T-helper 17 cell (primary cell): ENCODE results near the gene MICAL3. TPM values are rescaled to one million over a fixed set of nuclear protein-coding genes. Genes with fewer than 3 reads are reported as not detected.

Source experiments
- ATAC-seq: fragments of 150-1000 bp; cut with Tn5 transposase; 2 replicates; pipeline ENCODE4 v1.10.0; 2021; ENCODE audit warnings: mild to moderate bottlenecking, moderate library complexity
- DNase-seq, 3 donors: peaks; one replicate each; pipeline versions ENCODE4 v3.0.0 to v3.0.0-alpha.2; 2020 to 2021
- H3K9me3 ChIP-seq: one replicate; pipeline ENCODE4 v1.7.0; 2013; ENCODE audit warnings: low read length, mild to moderate bottlenecking; ENCODE audit not compliant: control insufficient read depth, poor library complexity, severe bottlenecking
- H3K27ac Mint-ChIP-seq: one replicate; pipeline ENCODE4 v1.8.0; 2022; ENCODE audit warnings: mild to moderate bottlenecking, moderate library complexity, mixed read lengths
- H3K27me3 Mint-ChIP-seq: one replicate; pipeline ENCODE4 v1.8.0; 2022; ENCODE audit warnings: mixed read lengths
- H3K36me3 Mint-ChIP-seq: one replicate; pipeline ENCODE4 v1.8.0; 2022; ENCODE audit warnings: low read depth, mixed read lengths
- H3K4me1 Mint-ChIP-seq: one replicate; pipeline ENCODE4 v1.8.0; 2022; ENCODE audit warnings: mild to moderate bottlenecking, mixed read lengths
- H3K4me3 Mint-ChIP-seq: one replicate; pipeline ENCODE4 v1.8.0; 2022; ENCODE audit warnings: mild to moderate bottlenecking, moderate library complexity, mixed read lengths
- total RNA-seq, 4 donors: library from RNA in 2 of 4; stranded (reverse) in 2 of 4; gene quantifications; one replicate each; pipeline ENCODE4 v1.2.3 and lab custom pipeline; 2022 to 2026

The MICAL3 gene
- total RNA-seq, 2 donors from 2014 or later = 28.9 to 37.0 TPM

DNA sequence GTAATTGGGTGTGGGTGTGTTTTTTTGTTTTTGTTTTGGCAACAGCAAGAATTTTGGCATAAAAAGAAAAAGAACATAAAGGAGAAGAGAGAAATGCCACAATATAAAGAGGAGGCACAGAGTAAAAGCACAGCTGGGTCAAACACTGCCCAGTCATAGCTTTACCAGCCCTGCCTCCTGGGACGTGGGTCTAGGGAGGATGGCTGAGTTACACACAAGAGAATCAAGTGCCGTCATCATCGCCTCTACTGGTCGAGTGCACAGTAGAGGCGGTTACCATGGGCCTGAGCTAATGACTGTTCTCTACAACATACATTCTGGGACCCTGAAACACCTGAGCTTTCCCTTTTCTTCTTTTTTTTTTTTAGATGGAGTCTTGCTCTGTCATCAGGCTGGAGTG, 162.5 kb downstream of the MICAL3 start:
- no peak overlapping the region for H3K4me3 Mint-ChIP-seq
- H3K27ac Mint-ChIP-seq = no peak overlapping the region
- no peaks in the 10 kb centered on the region for H3K9me3 ChIP-seq
- H3K4me1 Mint-ChIP-seq = peaks cover 2% of the 10 kb centered on the region
- no peak for ATAC-seq
- no peak for DNase-seq
- no peaks in the 10 kb centered on the region for H3K27me3 Mint-ChIP-seq
- H3K36me3 Mint-ChIP-seq = peaks cover 4% of the 10 kb centered on the region

DNA sequence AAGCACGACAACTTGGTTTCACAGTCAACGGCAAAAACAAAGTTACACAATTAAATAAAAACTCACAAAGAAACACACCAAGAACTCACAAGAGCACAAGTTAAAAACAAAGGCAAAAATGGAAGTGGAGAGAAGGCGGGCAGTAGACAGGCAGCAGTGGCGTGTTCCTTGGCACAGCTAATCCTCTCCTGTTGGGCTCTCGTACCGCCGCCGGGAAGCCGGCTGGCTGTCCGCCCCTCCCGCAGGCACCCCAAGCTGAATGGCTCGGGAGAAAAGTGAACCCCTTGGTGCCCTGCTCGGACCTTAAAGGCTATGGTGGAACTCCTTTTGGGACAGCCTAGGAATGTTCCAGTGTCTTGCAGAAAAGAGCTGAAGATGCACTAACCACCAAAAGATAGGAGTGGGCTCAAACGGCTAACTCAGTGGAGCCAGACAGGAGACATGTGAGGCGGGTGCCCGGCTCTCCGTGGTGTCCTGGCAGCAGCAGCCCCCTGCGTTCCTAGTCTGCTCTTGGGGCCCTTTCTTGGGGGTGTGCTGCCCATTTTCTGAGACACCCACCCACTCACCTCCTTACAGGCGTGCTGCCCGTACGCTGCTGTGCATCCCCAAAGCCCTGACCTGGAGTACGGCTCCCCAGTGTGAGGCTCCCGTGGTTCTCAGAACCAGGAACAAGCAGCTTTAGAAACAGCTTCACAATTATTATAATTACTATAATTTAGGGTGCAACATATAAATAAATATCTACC, 164.0 kb downstream of the MICAL3 start:
- no peak overlapping the region for H3K4me3 Mint-ChIP-seq
- H3K27ac Mint-ChIP-seq = no peak overlapping the region
- ATAC-seq (no peak), DNase-seq (no peak)
- peaks cover 2% of the 10 kb centered on the region for H3K4me1 Mint-ChIP-seq
- H3K9me3 ChIP-seq = no peaks in the 10 kb centered on the region
- H3K36me3 Mint-ChIP-seq = peaks cover 4% of the 10 kb centered on the region
- no peaks in the 10 kb centered on the region for H3K27me3 Mint-ChIP-seq

DNA sequence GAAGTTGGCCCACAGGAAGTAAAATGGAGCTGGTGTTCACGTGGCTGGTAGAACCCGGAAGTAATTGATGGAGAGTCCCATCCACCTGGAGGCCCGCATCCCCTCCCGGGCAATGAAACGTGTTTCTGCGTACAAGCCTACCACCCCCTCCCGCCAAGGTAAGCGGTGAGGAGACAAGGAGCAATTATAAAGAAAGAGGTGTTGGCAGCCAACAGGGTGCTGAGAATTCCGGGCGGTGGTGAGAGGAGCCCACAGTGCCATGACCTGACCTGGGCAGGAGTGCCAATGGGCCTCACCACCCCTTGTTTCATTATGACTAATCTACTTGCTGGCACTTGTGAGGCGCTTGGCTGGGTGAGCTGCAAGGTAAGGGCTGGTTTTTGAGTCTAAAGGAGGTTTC, 166.3 kb downstream of the MICAL3 start:
- ATAC-seq (no peak), DNase-seq (no peak)
- Mint-ChIP-seq H3K36me3 (peaks cover 2% of the 10 kb centered on the region), H3K4me1 (peaks cover 4% of the 10 kb centered on the region), H3K27me3 (no peaks in the 10 kb centered on the region), H3K4me3 (no peak overlapping the region), H3K27ac (no peak overlapping the region)
- H3K9me3 ChIP-seq = no peaks in the 10 kb centered on the region

DNA sequence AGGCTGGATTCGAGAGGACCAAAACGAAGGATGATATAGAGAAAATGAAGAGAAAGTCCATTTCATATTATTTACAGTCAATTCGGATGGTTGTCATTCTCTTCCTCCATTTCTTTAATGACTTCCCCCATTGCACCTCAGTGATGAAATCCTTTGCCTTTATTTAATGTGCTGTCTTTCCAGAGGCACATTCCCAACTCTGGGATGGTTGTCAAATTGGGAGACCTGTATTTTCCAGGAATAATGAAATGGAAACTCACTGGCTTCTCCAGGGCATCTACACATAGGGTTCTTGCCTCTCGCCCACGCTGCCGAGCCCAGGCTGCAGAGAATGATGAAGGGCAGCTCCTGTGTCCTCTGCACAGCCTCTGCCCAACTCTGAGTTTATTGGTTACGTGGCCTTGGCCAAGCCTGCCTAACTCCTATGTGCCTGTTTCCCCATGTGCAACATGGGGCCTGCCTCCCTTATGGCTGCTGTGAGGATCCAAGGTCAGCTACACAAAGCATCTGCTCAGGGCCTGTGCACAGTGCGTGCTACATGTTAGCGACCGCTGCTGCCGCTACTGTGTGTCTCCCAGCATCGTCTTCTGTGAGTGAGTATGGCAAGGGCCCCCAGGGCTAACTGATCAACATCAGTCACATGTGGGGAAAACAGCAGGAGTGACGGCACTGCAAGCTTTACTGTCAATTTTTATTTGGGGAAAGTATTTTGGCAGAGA, 168.6 kb downstream of the MICAL3 start:
- Mint-ChIP-seq H3K27me3 (no peaks in the 10 kb centered on the region), H3K36me3 (no peaks in the 10 kb centered on the region), H3K27ac (no peak overlapping the region), H3K4me1 (peaks cover 4% of the 10 kb centered on the region), H3K4me3 (no peak overlapping the region)
- H3K9me3 ChIP-seq = no peaks in the 10 kb centered on the region
- ATAC-seq (no peak), DNase-seq (no peak)

DNA sequence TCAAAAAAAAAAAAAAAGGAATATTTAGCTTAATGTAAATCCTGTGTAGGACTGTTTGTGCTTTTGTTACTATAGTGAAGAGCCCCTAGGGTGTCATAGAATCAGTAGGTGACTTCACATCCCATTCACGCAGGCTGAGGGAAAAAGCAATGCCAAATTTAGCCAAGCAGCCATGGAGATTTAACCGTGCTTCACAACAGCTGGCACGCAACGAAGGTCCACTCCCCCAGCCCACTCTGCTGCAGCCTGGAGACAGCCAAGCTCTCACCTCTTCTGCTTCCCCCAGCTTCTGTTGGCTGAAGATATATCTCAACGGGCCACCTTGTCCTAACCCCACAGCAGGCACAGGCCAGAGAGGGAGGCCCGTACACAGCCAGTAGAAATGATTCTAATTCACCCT, 171.3 kb downstream of the MICAL3 start:
- Mint-ChIP-seq H3K4me3 (no peak overlapping the region), H3K4me1 (peaks cover 4% of the 10 kb centered on the region), H3K36me3 (no peaks in the 10 kb centered on the region), H3K27ac (no peak overlapping the region), H3K27me3 (no peaks in the 10 kb centered on the region)
- DNase-seq = no peak
- ATAC-seq = no peak
- H3K9me3 ChIP-seq = no peaks in the 10 kb centered on the region

DNA sequence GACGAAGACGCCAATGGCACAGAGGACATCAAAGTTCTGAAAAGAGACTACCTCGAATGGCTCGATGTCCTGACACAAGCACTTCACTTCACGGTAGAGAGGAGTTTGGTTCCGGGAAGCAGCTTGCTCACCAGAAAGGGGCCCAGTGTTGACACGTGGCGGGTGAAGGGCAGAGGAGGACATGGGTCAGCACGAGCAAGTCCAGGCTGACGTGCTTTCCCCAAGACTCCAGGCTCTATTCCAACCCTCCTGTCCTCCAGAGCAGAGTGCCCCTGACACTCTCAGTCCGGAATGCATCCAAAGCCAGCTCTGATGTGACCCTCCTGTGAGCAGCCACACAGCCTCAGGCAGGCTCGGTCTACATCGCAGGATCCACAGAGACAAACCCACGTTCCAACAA, 172.6 kb downstream of the MICAL3 start:
- no peak for DNase-seq
- ATAC-seq = no peak
- H3K27me3 Mint-ChIP-seq = no peaks in the 10 kb centered on the region
- H3K9me3 ChIP-seq = no peaks in the 10 kb centered on the region
- H3K4me3 Mint-ChIP-seq = no peak overlapping the region
- no peaks in the 10 kb centered on the region for H3K36me3 Mint-ChIP-seq
- no peak overlapping the region for H3K27ac Mint-ChIP-seq
- peaks cover 4% of the 10 kb centered on the region for H3K4me1 Mint-ChIP-seq

DNA sequence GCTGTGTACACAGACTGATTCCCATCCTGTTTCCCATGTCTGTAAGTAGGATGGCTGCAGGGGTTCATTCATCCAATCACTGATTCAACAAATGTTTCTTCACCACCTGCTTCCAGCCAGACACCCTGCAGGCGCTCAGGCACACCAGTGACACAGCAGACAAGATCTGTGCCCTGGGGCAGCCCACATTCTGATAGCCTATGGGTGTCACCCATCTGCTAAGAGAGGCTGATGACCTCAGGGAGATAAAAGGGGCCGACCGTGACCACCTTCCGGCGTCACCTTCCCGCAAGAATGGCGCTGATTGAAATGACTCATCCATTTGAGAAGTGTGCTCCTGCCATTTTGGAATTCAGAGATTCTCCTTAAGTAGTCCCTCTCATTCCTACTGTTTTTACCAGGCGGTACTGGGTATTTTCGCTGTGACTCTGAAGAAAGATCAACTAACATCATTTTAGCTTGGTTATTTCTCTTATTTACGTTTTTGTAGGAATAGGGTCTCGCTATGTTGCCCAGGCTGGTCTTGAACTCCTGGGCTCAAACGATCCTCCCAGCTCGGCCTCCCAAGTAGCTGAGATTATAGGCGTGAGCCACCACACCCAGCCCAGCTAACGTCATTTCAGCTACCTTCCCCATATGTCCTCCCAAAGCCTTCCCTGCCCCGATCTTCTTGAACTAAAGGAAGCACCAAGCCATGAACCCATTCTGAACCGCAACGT, 176.8 kb downstream of the MICAL3 start:
- peaks cover 5% of the 10 kb centered on the region for H3K4me1 Mint-ChIP-seq
- no peak overlapping the region for H3K4me3 Mint-ChIP-seq
- H3K9me3 ChIP-seq = no peaks in the 10 kb centered on the region
- H3K36me3 Mint-ChIP-seq = no peaks in the 10 kb centered on the region
- ATAC-seq = no peak
- DNase-seq = no peak
- H3K27ac Mint-ChIP-seq = no peak overlapping the region
- no peaks in the 10 kb centered on the region for H3K27me3 Mint-ChIP-seq

DNA sequence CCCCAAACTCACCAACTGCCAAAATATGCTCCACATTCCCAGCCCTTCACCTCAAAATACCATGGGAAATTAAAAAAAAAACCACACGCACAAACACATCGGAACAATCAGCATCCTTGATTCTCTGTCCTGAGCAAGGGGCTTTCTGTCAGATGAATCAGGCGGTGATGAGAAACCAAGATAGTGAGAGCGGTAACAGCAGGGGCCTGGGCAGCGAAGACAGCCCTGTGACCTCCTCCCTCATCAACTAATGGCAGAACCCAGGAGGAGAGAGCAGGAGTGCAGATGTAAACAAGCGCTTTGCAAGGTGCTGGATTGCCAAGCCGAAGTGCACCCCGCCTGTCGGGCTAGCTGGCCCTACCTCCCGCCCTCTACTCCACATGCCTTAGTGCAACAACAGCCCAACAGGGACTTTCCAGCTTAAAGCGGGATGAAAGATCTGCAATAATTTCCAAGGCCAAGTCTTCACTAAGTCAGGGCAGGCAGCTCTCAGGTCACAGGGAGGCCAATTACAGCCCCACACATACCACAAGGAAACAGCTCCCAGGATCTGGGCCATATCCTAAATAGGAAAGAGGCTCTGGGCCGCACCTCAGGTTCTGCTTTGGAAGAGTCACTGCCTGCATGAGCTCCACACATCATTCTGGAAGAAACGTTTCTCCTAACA, 177.9 kb downstream of the MICAL3 start:
- ATAC-seq = no peak

DNA sequence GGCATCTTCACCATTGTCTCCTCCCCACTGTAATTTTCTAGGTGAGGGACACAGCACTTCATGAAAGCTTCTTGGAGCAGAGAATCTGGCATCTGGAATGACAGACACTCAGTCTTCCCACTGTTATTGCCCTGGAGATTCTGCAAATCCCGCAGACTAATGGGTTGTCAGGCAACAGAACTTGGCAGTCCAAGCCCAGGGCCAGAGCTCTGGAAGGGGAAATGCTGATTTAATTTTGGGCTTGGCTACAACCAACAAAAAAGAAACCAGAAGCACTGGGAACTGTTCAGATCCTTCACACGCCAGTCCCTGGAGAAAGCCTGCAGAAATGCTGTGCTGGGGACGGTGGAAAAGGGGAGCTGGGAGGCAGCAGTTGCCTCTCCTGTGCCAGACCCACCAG, 178.6 kb downstream of the MICAL3 start:
- Mint-ChIP-seq H3K4me1 (peaks cover 3% of the 10 kb centered on the region), H3K27ac (no peak overlapping the region), H3K36me3 (no peaks in the 10 kb centered on the region), H3K4me3 (no peak overlapping the region), H3K27me3 (no peaks in the 10 kb centered on the region)
- H3K9me3 ChIP-seq = no peaks in the 10 kb centered on the region
- ATAC-seq = no peak
- no peak for DNase-seq

More for the DNA sequence above, 177.9 kb downstream of the MICAL3 start:
- no peak for DNase-seq
- Mint-ChIP-seq H3K4me1 (peaks cover 3% of the 10 kb centered on the region), H3K27me3 (no peaks in the 10 kb centered on the region), H3K36me3 (no peaks in the 10 kb centered on the region), H3K27ac (no peak overlapping the region), H3K4me3 (no peak overlapping the region)
- H3K9me3 ChIP-seq = no peaks in the 10 kb centered on the region

DNA sequence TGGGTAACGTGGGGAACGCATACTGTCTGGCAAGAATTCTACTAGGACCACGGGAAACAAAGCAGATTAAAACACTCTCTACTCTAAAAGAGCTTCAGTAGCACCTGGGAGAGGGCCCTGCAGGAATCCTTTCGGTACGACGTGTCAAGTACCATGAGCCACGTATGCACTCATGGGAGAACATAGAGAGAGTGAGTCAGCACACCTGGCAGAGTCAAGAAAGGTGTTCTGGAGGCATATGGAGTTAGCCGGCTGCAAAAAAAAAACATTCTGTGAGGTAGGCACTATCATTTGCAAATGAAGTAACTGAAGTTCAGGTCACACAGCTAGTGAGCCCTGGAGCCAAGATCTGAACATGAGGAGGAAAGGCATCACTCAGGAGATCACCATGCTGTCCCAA, 179.0 kb downstream of the MICAL3 start:
- ATAC-seq (no peak), DNase-seq (no peak)
- Mint-ChIP-seq H3K36me3 (no peaks in the 10 kb centered on the region), H3K27me3 (no peaks in the 10 kb centered on the region), H3K27ac (no peak overlapping the region), H3K4me1 (peaks cover 3% of the 10 kb centered on the region), H3K4me3 (no peak overlapping the region)
- no peaks in the 10 kb centered on the region for H3K9me3 ChIP-seq

DNA sequence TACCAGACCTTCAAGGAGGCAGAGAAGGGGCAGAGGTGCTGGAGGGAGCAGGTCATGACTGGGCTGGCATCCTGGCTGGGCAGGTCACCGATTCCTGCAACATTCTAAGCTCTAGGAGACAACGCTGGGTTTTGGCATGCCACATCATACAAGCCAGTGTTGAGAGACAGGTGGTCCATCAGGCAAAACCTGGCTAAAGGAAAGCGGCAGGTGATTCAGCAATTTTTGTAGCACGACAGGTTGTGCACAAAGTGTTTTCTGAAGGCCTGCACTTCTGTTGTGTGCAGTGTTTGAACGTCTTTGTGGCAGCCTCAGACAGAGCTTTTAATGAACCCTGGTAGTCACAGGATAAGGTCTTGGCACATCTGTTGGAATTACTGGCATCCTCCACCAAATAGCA, 180.2 kb downstream of the MICAL3 start:
- H3K27ac Mint-ChIP-seq = no peak overlapping the region
- no peak overlapping the region for H3K4me3 Mint-ChIP-seq
- no peaks in the 10 kb centered on the region for H3K36me3 Mint-ChIP-seq
- H3K27me3 Mint-ChIP-seq = no peaks in the 10 kb centered on the region
- ATAC-seq = no peak
- H3K9me3 ChIP-seq = no peaks in the 10 kb centered on the region
- DNase-seq = no peak
- peaks cover 3% of the 10 kb centered on the region for H3K4me1 Mint-ChIP-seq

DNA sequence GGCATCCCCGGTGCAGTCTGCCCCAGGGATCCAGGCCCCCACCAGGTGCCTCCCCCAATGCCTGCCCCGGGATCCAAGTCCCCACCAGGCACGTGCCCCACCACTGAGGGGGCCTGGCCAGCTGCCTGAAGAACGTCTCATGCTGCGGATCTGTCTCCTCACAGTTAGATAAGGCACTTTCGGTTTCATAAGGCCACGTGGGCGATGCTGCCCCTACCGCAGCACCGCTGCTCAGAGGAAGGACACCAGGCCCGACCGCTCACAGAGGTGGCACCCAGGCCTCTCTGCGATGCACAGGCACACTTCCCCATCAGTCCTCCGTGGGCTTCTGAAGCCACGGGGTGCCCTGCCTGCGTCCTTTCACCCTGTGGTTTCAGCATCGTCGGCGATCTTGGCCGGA, 182.0 kb downstream of the MICAL3 start:
- peak; percentile 95 for ATAC-seq
- H3K36me3 Mint-ChIP-seq = no peaks in the 10 kb centered on the region
- H3K4me1 Mint-ChIP-seq = peaks cover 3% of the 10 kb centered on the region
- H3K27ac Mint-ChIP-seq = peak overlapping the region; percentile 77
- H3K9me3 ChIP-seq = no peaks in the 10 kb centered on the region
- H3K27me3 Mint-ChIP-seq = no peaks in the 10 kb centered on the region
- peak in 1 of 3 donors; percentile 20 for DNase-seq
- peak overlapping the region; percentile 76 for H3K4me3 Mint-ChIP-seq

DNA sequence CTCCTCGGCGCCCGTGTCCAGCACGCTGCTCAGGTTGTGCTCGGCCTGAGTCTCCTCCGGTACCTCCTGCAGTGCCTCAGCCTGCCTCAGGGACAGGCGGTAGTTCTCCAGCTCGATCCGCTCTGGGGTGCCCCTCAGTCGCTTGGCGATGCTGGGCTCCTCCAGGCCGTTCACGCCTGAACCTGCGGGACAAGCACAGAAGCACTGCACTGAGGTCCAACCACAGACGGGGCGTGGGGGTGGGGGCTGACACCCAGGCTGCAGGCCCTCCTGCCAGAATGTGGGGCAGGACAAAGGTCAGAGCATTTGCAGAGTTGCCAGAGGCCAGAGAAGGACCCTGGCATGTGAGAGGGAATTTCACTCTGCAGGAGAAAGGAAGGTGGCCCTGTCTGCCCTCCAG, 182.5 kb downstream of the MICAL3 start:
- DNase-seq (no peak), ATAC-seq (no peak)
- Mint-ChIP-seq H3K27ac (peak overlapping the region; percentile 77), H3K27me3 (no peaks in the 10 kb centered on the region), H3K4me3 (no peak overlapping the region), H3K36me3 (no peaks in the 10 kb centered on the region), H3K4me1 (peaks cover 3% of the 10 kb centered on the region)
- H3K9me3 ChIP-seq = no peaks in the 10 kb centered on the region
